GM21619 (cell line): ENCODE data around the gene ST8SIA4.

ENCODE experiments used
- ATAC-seq: cut with Tn5 transposase; IDR thresholded peaks from one replicate; pipeline ENCODE4 v1.9.1; 2021; ENCODE audit not compliant: unreplicated experiment

Gene ST8SIA4

DNA sequence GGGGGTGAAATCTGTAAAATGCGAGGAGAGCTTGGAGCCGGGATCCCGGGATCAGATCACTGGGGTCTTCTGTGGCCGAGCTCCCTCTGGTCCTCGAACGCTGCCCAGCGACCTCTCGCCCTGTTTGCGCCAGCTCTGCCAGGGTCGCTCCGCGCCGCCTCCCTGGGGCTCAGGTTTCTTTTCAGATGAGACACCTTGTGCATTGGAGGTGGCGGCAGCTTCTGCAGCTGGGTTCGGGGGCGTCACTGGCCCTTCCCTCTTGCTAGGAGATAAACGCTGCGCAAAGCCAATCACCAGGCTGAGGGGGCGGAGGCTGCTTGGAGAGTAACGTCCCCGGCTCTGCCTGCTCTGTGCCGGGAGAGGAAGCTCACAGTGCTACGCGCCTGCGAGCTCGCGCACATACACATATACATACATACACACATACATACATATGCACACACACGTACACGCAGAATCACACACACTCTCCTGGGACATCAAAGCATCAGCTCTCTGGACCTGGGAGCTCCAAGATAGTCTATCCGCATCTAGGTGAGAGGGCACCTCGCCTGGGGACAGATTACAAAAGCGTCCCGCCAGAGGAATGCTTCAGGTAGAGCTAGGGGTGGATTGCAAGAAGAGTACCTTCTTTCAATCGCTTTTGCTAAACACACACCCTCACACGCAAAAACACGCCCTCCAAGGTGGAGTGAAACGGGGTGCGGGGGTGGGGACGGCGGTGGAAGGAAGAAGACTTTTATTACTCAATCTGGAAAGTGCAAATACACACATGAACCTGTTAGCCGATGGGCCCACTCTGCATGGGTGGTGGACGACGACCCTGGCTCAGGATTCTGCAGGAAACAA lies at the start of gene ST8SIA4:
ST8SIA4 (minus strand) TSS at position 244 of the 849 bp plus-strand sequence. CDS start 327 bp downstream, outside the sequence.
- ATAC-seq = peak; percentile 68

- ATAC-seq = no peak
Measured at GRCh38 chr5:100950985-100951384, 47.9 kb upstream of the ST8SIA4 start.

GRCh38 chr5:100913298-100913697 lies 10.2 kb upstream of the ST8SIA4 start:
- no peak for ATAC-seq

GRCh38 chr5:100909034-100909433 lies 6.0 kb upstream of the ST8SIA4 start:
- no peak for ATAC-seq

DNA sequence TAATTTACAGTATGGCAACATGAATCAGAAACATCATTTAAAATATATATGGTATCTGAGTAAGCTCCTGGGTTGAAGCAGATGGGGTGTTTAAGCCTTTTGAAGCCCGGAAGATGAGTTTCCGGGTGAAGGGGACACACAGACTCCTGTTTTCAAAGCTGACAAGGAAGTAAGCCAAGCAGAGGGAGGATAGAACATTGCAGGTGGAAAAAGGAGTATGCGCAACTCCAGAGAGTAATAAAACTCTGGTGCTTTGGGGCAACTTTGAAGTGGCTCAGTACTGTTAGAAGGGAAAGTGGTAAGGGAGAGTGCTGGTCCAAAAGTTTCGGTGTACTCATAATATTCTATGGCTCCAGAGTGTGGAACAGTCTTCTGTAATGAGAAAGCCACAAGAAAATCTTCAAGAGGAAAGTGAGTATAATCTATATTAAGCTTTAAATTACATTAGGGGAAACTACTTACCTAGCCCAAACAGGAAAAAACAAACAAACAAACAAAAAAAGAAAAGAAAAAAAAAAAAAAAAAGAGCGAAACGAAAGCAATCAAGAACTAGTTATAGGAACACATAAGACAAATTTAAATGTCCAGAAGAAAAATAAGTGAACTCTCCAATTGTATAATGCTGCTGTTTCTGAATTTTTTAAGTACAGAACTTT lies 2.3 kb upstream of the ST8SIA4 start:
- ATAC-seq = no peak

DNA sequence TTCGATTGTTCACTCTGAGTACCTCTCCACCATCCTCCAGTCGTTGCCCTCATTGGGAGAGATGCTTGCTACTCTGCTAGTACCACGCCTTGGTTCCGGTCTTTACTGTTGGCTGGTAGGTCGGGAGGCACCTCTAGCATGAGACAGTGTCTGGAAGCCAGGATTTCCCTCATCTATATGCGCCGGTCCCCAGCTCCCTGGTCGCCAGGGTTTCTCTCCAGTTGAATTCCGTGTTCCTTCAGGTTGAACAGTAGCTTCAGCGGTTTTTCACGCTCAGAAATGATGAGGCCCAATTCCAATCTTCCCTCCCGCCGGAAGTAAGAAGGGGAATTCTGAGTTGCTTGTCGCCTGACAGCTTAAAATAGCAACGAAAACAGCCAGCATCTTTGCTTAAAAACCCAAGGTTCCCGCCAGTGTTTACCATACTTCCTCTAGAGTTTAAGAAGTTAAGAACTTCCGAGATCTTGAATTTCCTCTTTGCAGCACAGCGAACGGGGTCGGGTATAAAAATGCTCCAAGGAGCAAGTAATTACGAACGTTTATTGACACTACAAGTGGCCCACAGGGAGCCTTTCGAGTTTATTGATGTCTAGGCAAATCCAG lies 1.3 kb upstream of the ST8SIA4 start:
- peak; percentile 21 for ATAC-seq

- no peak for ATAC-seq
Measured at GRCh38 chr5:100902440-100903038, 543 bp downstream of the ST8SIA4 start.

- no peak for ATAC-seq
Measured at GRCh38 chr5:100901821-100902341, 1.2 kb downstream of the ST8SIA4 start.

GRCh38 chr5:100900796-100901781 lies 2.0 kb downstream of the ST8SIA4 start:
- ATAC-seq = peak; percentile 33

- peak; percentile 5 for ATAC-seq
Measured at GRCh38 chr5:100900142-100900795, 2.8 kb downstream of the ST8SIA4 start.

DNA sequence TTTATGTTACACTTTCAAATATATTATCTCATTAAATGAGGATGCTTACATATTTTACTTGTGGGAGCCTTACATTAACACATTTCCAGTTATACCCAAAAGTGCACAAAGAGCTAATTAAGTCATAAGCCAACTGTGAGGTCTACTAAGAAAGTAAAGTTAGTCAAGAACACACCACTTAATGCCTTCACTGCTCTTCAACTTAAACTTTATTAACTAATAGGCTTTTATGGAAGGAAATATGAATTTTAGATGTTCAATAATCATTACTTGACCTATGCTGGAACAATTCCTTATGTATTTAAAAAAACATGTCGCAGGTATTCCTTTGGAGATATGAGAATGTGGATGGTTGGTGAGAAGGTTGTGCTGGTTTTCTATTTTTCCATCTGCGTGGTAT lies 3.4 kb downstream of the ST8SIA4 start:
- ATAC-seq = no peak

GRCh38 chr5:100898504-100899346 lies 4.4 kb downstream of the ST8SIA4 start:
- ATAC-seq = no peak

DNA sequence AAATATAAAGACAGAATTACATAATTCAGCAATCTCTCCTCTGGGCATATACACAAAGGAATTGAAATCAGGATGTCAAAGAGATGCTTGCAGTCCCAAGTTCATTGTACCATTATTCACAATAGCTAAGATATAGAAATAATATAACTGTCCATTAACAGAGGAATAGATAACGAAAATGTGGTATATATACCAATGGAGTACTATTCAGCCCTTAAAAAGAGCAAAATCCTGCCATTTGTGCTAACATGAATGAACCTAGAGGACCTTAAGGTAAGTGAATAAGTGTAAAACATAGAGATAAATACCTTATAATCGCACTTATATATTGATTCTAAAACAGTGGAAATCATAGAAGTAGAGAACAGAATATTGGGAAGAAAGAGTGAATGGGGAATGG lies 7.0 kb downstream of the ST8SIA4 start:
- ATAC-seq = no peak

- peak; percentile 55 for ATAC-seq
Measured at GRCh38 chr5:100890461-100891008, 12.5 kb downstream of the ST8SIA4 start.

- no peak for ATAC-seq
Measured at GRCh38 chr5:100889896-100890295, 13.2 kb downstream of the ST8SIA4 start.

- peak; percentile 71 for ATAC-seq
Measured at GRCh38 chr5:100889165-100889743, 13.8 kb downstream of the ST8SIA4 start.

- ATAC-seq = no peak
Measured at GRCh38 chr5:100877274-100877673, 25.8 kb downstream of the ST8SIA4 start.
